IMR-90 (cell line): Measurements from ENCODE around the gene NELFE. TPM values are rescaled to one million over a fixed set of nuclear protein-coding genes. Genes with fewer than 3 reads are reported as not detected.

Experiments used
- ATAC-seq: fragments of 200-7000 bp; cut with Tn5 transposase; 2 replicates; pipeline ENCODE4 v1.9.1; 2020; ENCODE audit warnings: low read depth, mild to moderate bottlenecking, moderate library complexity
- BruUV-seq: library from RNA; stranded (reverse); fragments of 400-500 nt; replicated peaks from 2 replicates; lab custom pipeline; 2021; lab: Mats Ljungman, UMichigan
- CTCF ChIA-PET: fragments of 300-600 bp; formaldehyde crosslinking; extraction: SDS; loops from one replicate; lab custom pipeline; 2021; ENCODE audit warnings: antibody characterized with exemption; lab: Yijun Ruan, JAX
- POLR2A ChIA-PET: fragments of 300-600 bp; sonication (Branson Sonifier 250); formaldehyde crosslinking; loops from one replicate; lab custom pipeline; 2022; ENCODE audit warnings: antibody characterized with exemption; ENCODE audit not compliant: unreplicated experiment; lab: Charles Lee
- DNase-seq: peaks from one replicate; pipeline ENCODE4 v3.0.0; 2013
- H2AFZ ChIP-seq: replicated peaks from 2 replicates; pipeline ENCODE3; 2013; ENCODE audit warnings: low read length, mild to moderate bottlenecking; ENCODE audit not compliant: poor library complexity
- H2AK5ac ChIP-seq: 2 replicates; pipeline ENCODE4 v1.6.1; 2013; ENCODE audit warnings: low read depth, low read length, inconsistent platforms
- H2AK9ac ChIP-seq: replicated peaks from 2 replicates; pipeline ENCODE3; 2013; ENCODE audit warnings: mild to moderate bottlenecking, low read depth, low read length, moderate library complexity; ENCODE audit not compliant: poor library complexity
- H2BK120ac ChIP-seq: 2 replicates; pipeline ENCODE4 v1.6.1; 2013; ENCODE audit warnings: low read depth, low read length, inconsistent platforms
- H2BK15ac ChIP-seq: 3 replicates; pipeline ENCODE4 v1.6.1; 2013; ENCODE audit warnings: low read depth, low read length, inconsistent platforms
- H2BK20ac ChIP-seq: 2 replicates; pipeline ENCODE4 v1.6.1; 2013; ENCODE audit warnings: low read depth, mild to moderate bottlenecking, inconsistent platforms, low read length, moderate library complexity
- H2BK5ac ChIP-seq: 2 replicates; pipeline ENCODE4 v1.6.1; 2013; ENCODE audit warnings: mild to moderate bottlenecking, low read depth, low read length, inconsistent platforms; ENCODE audit not compliant: poor library complexity, severe bottlenecking
- H3K14ac ChIP-seq: replicated peaks from 2 replicates; pipeline ENCODE4 v1.6.1; 2013; ENCODE audit warnings: low read depth, low read length, inconsistent platforms
- H3K18ac ChIP-seq: 2 replicates; pipeline ENCODE4 v1.6.1; 2013; ENCODE audit warnings: low read depth, low read length, control low read depth
- H3K23ac ChIP-seq: 2 replicates; pipeline ENCODE4 v1.6.1; 2013; ENCODE audit warnings: low read depth, low read length, inconsistent platforms
- H3K27ac ChIP-seq: 2 replicates; pipeline ENCODE4 v1.5.1; 2013; ENCODE audit warnings: mild to moderate bottlenecking, control low read depth, low read length; ENCODE audit not compliant: insufficient read depth
- H3K27me3 ChIP-seq: 2 replicates; pipeline ENCODE4 v1.6.1; 2013; ENCODE audit warnings: low read length; ENCODE audit not compliant: control insufficient read depth, insufficient read depth
- H3K36me3 ChIP-seq: 2 replicates; pipeline ENCODE4 v1.6.1; 2013; ENCODE audit warnings: low read length, mixed read lengths; ENCODE audit not compliant: control insufficient read depth, insufficient read depth
- H3K4ac ChIP-seq: 2 replicates; pipeline ENCODE4 v1.6.1; 2013; ENCODE audit warnings: low read depth, low read length, inconsistent platforms
- H3K4me1 ChIP-seq: 2 replicates; pipeline ENCODE4 v1.6.1; 2013; ENCODE audit warnings: low read length, mixed read lengths; ENCODE audit not compliant: control insufficient read depth, insufficient read depth
- H3K4me2 ChIP-seq: 2 replicates; pipeline ENCODE4 v1.6.1; 2013; ENCODE audit warnings: low read depth, mild to moderate bottlenecking, control low read depth, low read length, moderate library complexity
- H3K4me3 ChIP-seq: 2 replicates; pipeline ENCODE4 v1.5.1; 2013; ENCODE audit warnings: low read depth, mild to moderate bottlenecking, control low read depth, low read length, moderate library complexity; ENCODE audit not compliant: insufficient read depth
- H3K56ac ChIP-seq: 2 replicates; pipeline ENCODE4 v1.6.1; 2013; ENCODE audit warnings: low read length, inconsistent platforms; ENCODE audit not compliant: insufficient read depth; ENCODE audit errors: extremely low read depth
- H3K79me1 ChIP-seq, 2 experiments: 2 replicates each; pipeline ENCODE4 v1.6.1; 2013; ENCODE audit warnings: low read length in 2 of 2, inconsistent platforms in 1 of 2, low read depth in 1 of 2
- H3K9ac ChIP-seq: 2 replicates; pipeline ENCODE4 v1.6.1; 2013; ENCODE audit warnings: low read depth, low read length, control low read depth
- H3K9me1 ChIP-seq: 2 replicates; pipeline ENCODE4 v1.6.1; 2013; ENCODE audit warnings: low read length, inconsistent platforms; ENCODE audit not compliant: insufficient read depth
- H3K9me3 ChIP-seq: 2 replicates; pipeline ENCODE4 v1.6.1; 2013; ENCODE audit warnings: low read length; ENCODE audit not compliant: control insufficient read depth, insufficient read depth
- H4K20me1 ChIP-seq: 2 replicates; pipeline ENCODE4 v1.6.1; 2013; ENCODE audit warnings: low read length, inconsistent platforms; ENCODE audit not compliant: insufficient read depth
- H4K5ac ChIP-seq: 2 replicates; pipeline ENCODE4 v1.6.1; 2013; ENCODE audit warnings: mild to moderate bottlenecking, low read depth, low read length, control low read depth
- H4K8ac ChIP-seq, 2 experiments: 2 replicates each; pipeline ENCODE4 v1.6.1; 2013; ENCODE audit warnings: low read depth in 2 of 2, low read length in 2 of 2, control low read depth in 1 of 2, inconsistent platforms in 1 of 2
- H4K91ac ChIP-seq: 2 replicates; pipeline ENCODE4 v1.6.1; 2013; ENCODE audit warnings: low read depth, low read length, inconsistent platforms; ENCODE audit not compliant: insufficient read depth
- BHLHE40 ChIP-seq: fragments of 150-350 bp; IDR thresholded peaks from 2 replicates; pipeline ENCODE4 v1.6.1; 2016; ENCODE audit warnings: mild to moderate bottlenecking, low read depth, low read length
- CEBPB ChIP-seq: IDR thresholded peaks from 2 replicates; pipeline ENCODE4 v1.6.1; 2012; ENCODE audit warnings: low read depth, low read length, improper control_type of control experiment
- CHD1 ChIP-seq: IDR thresholded peaks from 2 replicates; pipeline ENCODE4 v1.6.1; 2012; ENCODE audit warnings: low read depth, low read length, improper control_type of control experiment
- ELK1 ChIP-seq: fragments of 150-350 bp; IDR thresholded peaks from 2 replicates; pipeline ENCODE4 v1.6.1; 2016; ENCODE audit warnings: low read depth, mild to moderate bottlenecking, low read length, moderate library complexity, borderline replicate concordance
- FOS ChIP-seq: fragments of 150-350 bp; IDR thresholded peaks from 2 replicates; pipeline ENCODE4 v1.6.1; 2016; ENCODE audit warnings: low read depth, low read length
- MAFK ChIP-seq: IDR thresholded peaks from 2 replicates; pipeline ENCODE4 v1.6.1; 2012; ENCODE audit warnings: low read depth, low read length, improper control_type of control experiment
- MAZ ChIP-seq: IDR thresholded peaks from 2 replicates; pipeline ENCODE4 v1.6.1; 2012; ENCODE audit warnings: low read depth, mild to moderate bottlenecking, low read length, improper control_type of control experiment, moderate library complexity, borderline replicate concordance
- NFE2L2 ChIP-seq: fragments of 150-350 bp; IDR thresholded peaks from 2 replicates; pipeline ENCODE4 v1.6.1; 2016; ENCODE audit warnings: low read depth, mild to moderate bottlenecking, low read length
- RAD21 ChIP-seq: IDR thresholded peaks from 2 replicates; pipeline ENCODE4 v1.6.1; 2012; ENCODE audit warnings: low read length, improper control_type of control experiment
- RCOR1 ChIP-seq: IDR thresholded peaks from 2 replicates; pipeline ENCODE4 v1.6.1; 2012; ENCODE audit warnings: mild to moderate bottlenecking, low read length, improper control_type of control experiment; ENCODE audit not compliant: insufficient replicate concordance
- RFX5 ChIP-seq: IDR thresholded peaks from 2 replicates; pipeline ENCODE4 v1.8.0; 2012; ENCODE audit warnings: low read depth, mild to moderate bottlenecking, low read length, moderate library complexity
- SMC3 ChIP-seq: fragments of 150-350 bp; IDR thresholded peaks from 2 replicates; pipeline ENCODE4 v1.6.1; 2016; ENCODE audit warnings: low read depth, mild to moderate bottlenecking, antibody characterized with exemption, low read length, moderate library complexity
- USF2 ChIP-seq: fragments of 150-350 bp; IDR thresholded peaks from 2 replicates; pipeline ENCODE4 v1.6.1; 2017; ENCODE audit warnings: mild to moderate bottlenecking, antibody characterized with exemption, low read length, low read depth
- WGBS, 2 experiments: methylation state at CpG; one replicate each; pipeline versions ENCODE4 v1.1.5 to v1.1.7; 2013; ENCODE audit warnings: missing lambda C conversion rate in 2 of 2; ENCODE audit not compliant: insufficient read length in 1 of 2; ENCODE audit errors: extremely low coverage in 2 of 2; 5-methylcytosine and 5-hydroxymethylcytosine counted together
- dilution Hi-C: fragments of 300-500 bp; cut with HindIII; formaldehyde crosslinking; loops from one replicate; pipeline ENCODE4 v1.14.3; 2018; ENCODE audit warnings: low sequenced_read_pairs; ENCODE audit not compliant: unreplicated experiment
- in situ Hi-C: fragments of 300-500 bp; cut with MboI; formaldehyde crosslinking; loops from 3 replicates; pipeline ENCODE4 v1.14.3; 2019; ENCODE audit warnings: low sequenced_read_pairs, inconsistent platforms, mixed read lengths
- intact Hi-C: fragments of 100-400 bp; cut with micrococcal nuclease; formaldehyde crosslinking; loops from 2 replicates; pipeline ENCODE4 v1.10.0; 2022
- polyA plus RNA-seq, 3 experiments: library from polyadenylated mRNA; depleted of rRNA; stranded (reverse); fragments of >200 nt; gene quantifications; 2 replicates each; pipeline ENCODE4 v1.2.3, GENCODE V29; 2012; ENCODE audit warnings: low replicate concordance in 1 of 3
- total RNA-seq: library from RNA; depleted of rRNA; stranded (reverse); fragments of >200 nt; gene quantifications from 2 replicates; pipeline ENCODE4 v1.2.3, GENCODE V29; 2012

Gene NELFE
- total and polyA plus RNA-seq, 2 of the 4 experiments (the other 2 are of a cell fraction), result 63.6 to 76.0 TPM

GRCh38 chr6:31928672-31928939, 30.2 kb downstream of the NELFE start:
- Histone ChIP-seq H3K27ac (no peak overlapping the region), H3K14ac (no peak overlapping the region), H3K4me2 (no peak overlapping the region), H3K36me3 (no peaks in the 10 kb centered on the region), H2AK9ac (no peak overlapping the region), H3K18ac (no peak overlapping the region), H4K5ac (no peak overlapping the region), H3K56ac (no peak overlapping the region), H4K20me1 (no peaks in the 10 kb centered on the region), H3K9me3 (no peaks in the 10 kb centered on the region), H3K23ac (no peak overlapping the region), H3K4me3 (no peak overlapping the region), H2BK120ac (no peak overlapping the region), H2BK15ac (no peak overlapping the region), H3K27me3 (peaks cover 3% of the 10 kb centered on the region; the same call in 1 of the 2 replicates), H3K9ac (no peak overlapping the region), H2BK20ac (no peak overlapping the region), H3K79me1 (no peaks in the 10 kb centered on the region), H3K9me1 (0 out of 2 replicates have a peak, but pooled peaks cover 3% of the 10 kb centered on the region), H2AFZ (peak overlapping the region; percentile 29), H4K8ac (no peak overlapping the region), H4K91ac (no peak overlapping the region), H3K4me1 (peaks cover 1% of the 10 kb centered on the region; the same call in 1 of the 2 replicates), H2BK5ac (no peak overlapping the region), H2AK5ac (no peak overlapping the region), H3K4ac (no peak overlapping the region)
- WGBS, 2 experiments, result 62% methylated on average over 7 of the region's 9 CpGs; no CpG with 5 or more reads in 1 of the 2 experiments
- dilution Hi-C loops, result no loop called here
- intact Hi-C loops, result no loop called here
- CTCF ChIA-PET, result no interaction called here
- POLR2A ChIA-PET, result no interaction called here
- TF ChIP-seq RFX5, result no peak
- TF ChIP-seq SMC3, result no peak
- no peak for TF ChIP-seq CHD1
- TF ChIP-seq ELK1, result no peak
- TF ChIP-seq RAD21, result no peak
- no peak for TF ChIP-seq FOS
- no peak for TF ChIP-seq MAZ
- no peak for TF ChIP-seq MAFK
- no peak for TF ChIP-seq BHLHE40
- no peak for TF ChIP-seq RCOR1
- TF ChIP-seq CEBPB, result no peak
- no peak for TF ChIP-seq USF2
- TF ChIP-seq NFE2L2, result no peak
- no peak for DNase-seq
- in situ Hi-C loops, result no loop called here
- no peak for ATAC-seq
- BruUV-seq, result no TSS peak
